Activated T-cell treated with anti-CD3 and anti-CD28 coated beads for 1 hour (primary cell): ENCODE data around the gene TMEM117.

ENCODE experiments used
- DNase-seq: peaks from one replicate; pipeline ENCODE4 v3.0.0-alpha.2; 2020; ENCODE audit warnings: low read depth

Gene TMEM117

GRCh38 chr12:44379831-44380230 lies 544.0 kb downstream of the TMEM117 start:
- DNase-seq: no peak

- DNase-seq: no peak
Measured at GRCh38 chr12:44380861-44381260, 545.0 kb downstream of the TMEM117 start.

GRCh38 chr12:44381341-44381740 lies 545.5 kb downstream of the TMEM117 start:
- DNase-seq: no peak

- DNase-seq: no peak
Measured at GRCh38 chr12:44384136-44384535, 548.3 kb downstream of the TMEM117 start.

- no peak for DNase-seq
Measured at GRCh38 chr12:44385964-44386363, 550.1 kb downstream of the TMEM117 start.

GRCh38 chr12:44387581-44387980 lies 551.7 kb downstream of the TMEM117 start:
- DNase-seq: no peak

- DNase-seq: no peak
Measured at GRCh38 chr12:44389038-44389437, 553.2 kb downstream of the TMEM117 start.

GRCh38 chr12:44389896-44390295 lies 554.0 kb downstream of the TMEM117 start:
- DNase-seq: no peak

GRCh38 chr12:44397631-44398030 lies 561.8 kb downstream of the TMEM117 start:
- no peak for DNase-seq

GRCh38 chr12:44403185-44403584 lies 567.3 kb downstream of the TMEM117 start:
- DNase-seq: no peak

- DNase-seq: no peak
Measured at GRCh38 chr12:44405297-44405696, 569.4 kb downstream of the TMEM117 start.

- DNase-seq: no peak
Measured at GRCh38 chr12:44422559-44422958, 586.7 kb downstream of the TMEM117 start.

- DNase-seq: no peak
Measured at GRCh38 chr12:44428825-44429224, 592.9 kb downstream of the TMEM117 start.

- DNase-seq: no peak
Measured at GRCh38 chr12:44431647-44432343, 595.9 kb downstream of the TMEM117 start.

GRCh38 chr12:44433659-44434058 lies 597.8 kb downstream of the TMEM117 start:
- DNase-seq: no peak

- no peak for DNase-seq
Measured at GRCh38 chr12:44436756-44437155, 600.9 kb downstream of the TMEM117 start.
